PC-9 (cell line): ENCODE measurements around the gene MISP.

ENCODE experiments used
- EZH2 ChIP-seq: fragments of 200-600 bp; sonication (generic); IDR thresholded peaks from 2 replicates; pipeline ENCODE4 v1.8.0; 2017; ENCODE audit warnings: antibody characterized with exemption, low read depth
- TF ChIP-seq, protein P1 (sequence below): fragments of 200-600 bp; sonication (generic); conservative IDR thresholded peaks from 2 replicates; pipeline ENCODE4 v1.6.1; 2017; ENCODE audit warnings: mixed run types, antibody characterized with exemption, mild to moderate bottlenecking, moderate library complexity

DNA sequence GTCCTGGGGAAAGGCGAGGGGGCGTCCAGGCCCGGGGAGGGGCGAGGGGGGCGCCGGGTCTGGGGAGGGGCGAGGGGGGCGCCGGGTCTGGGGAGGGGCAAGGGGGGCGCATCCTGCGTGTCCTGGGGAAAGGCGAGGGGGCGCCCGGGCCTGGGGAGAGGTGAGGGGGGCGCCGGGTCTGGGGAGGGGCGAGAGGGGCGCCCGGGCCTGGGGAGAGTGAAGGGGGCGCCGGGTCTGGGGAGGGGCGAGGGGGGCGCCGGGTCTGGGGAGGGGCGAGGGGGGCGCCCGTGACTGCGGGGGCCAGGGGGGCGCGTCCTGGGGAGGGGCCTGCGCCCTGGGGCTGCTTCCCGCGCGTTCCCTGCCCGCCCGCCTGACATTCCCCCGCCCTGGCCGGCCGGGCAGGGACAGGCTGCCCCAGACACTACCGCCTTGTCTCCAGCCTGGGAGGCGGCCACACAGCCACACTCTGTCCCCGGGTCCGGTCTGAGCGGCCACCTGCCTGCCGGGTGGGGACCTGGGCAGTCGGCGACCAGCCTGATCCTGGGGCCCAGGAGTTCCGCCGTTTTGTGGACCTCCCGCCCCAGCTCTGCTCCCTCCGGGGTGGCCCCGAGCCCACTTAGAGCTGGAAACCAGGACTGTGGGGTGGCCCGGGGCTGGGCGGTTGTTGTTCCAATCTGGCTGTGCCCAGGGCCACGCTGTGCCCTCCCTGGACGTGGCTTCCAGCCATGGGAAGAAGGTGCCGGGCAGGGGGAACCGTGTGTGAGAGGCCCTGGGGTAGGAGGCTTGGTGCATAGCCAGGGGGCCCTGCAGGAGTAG lies 30.4 kb upstream of the MISP start:
- TF ChIP-seq, protein P1, sequence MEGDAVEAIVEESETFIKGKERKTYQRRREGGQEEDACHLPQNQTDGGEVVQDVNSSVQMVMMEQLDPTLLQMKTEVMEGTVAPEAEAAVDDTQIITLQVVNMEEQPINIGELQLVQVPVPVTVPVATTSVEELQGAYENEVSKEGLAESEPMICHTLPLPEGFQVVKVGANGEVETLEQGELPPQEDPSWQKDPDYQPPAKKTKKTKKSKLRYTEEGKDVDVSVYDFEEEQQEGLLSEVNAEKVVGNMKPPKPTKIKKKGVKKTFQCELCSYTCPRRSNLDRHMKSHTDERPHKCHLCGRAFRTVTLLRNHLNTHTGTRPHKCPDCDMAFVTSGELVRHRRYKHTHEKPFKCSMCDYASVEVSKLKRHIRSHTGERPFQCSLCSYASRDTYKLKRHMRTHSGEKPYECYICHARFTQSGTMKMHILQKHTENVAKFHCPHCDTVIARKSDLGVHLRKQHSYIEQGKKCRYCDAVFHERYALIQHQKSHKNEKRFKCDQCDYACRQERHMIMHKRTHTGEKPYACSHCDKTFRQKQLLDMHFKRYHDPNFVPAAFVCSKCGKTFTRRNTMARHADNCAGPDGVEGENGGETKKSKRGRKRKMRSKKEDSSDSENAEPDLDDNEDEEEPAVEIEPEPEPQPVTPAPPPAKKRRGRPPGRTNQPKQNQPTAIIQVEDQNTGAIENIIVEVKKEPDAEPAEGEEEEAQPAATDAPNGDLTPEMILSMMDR = no peak
- no peak for TF ChIP-seq EZH2
